ENCODE measurements around the gene CDH23. TPM values are rescaled to one million over a fixed set of nuclear protein-coding genes. Genes with fewer than 3 reads are reported as not detected.

The CDH23 gene
- total RNA-seq, 2 donors from 2014 or later, result 3.9 to 4.4 TPM

DNA sequence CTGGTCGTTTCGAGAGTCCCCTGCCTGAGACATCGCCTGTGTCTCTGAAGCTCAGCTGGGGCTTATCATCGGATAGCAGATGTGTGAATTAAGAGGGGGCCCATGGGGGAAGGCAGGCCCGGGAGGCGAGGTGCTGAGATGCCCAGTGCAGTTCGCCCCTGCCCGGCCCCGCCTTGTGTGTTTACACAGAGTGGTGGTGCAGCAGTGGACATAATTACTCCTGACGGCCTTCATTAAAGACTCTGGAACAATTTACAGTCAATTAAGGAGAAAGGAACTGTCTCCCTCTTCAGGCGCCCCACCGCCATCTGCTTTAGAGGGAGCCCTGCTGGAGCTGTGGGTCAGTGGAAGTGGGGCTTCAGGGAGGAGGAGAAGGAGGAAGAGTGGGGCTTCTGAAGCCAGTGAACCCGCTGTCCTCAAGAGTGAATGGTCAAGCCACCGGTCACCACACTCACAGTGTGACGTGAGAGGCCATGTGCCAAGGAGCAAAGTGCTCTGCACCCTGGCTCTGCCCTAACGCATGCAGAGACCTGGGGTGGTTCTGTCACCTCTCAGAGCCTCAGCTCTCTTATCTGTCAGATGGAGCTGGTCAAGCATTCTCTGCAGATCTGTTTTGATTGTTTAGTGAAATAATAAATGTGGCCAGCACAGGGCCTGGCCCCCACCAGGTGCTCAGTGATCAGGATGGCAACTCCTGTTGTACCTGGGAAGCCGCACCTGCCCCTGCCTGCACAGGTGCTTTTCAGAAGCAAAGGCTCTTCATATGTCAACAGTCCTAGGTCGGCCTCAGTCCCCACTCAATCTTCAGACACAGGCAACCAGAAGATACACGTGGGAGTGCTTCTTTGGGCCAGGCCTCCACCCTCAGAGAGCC is 65.6 kb downstream of the CDH23 start:
- TF ChIP-seq, protein P1, sequence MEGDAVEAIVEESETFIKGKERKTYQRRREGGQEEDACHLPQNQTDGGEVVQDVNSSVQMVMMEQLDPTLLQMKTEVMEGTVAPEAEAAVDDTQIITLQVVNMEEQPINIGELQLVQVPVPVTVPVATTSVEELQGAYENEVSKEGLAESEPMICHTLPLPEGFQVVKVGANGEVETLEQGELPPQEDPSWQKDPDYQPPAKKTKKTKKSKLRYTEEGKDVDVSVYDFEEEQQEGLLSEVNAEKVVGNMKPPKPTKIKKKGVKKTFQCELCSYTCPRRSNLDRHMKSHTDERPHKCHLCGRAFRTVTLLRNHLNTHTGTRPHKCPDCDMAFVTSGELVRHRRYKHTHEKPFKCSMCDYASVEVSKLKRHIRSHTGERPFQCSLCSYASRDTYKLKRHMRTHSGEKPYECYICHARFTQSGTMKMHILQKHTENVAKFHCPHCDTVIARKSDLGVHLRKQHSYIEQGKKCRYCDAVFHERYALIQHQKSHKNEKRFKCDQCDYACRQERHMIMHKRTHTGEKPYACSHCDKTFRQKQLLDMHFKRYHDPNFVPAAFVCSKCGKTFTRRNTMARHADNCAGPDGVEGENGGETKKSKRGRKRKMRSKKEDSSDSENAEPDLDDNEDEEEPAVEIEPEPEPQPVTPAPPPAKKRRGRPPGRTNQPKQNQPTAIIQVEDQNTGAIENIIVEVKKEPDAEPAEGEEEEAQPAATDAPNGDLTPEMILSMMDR (IDR thresholded peaks at IDR 0.05), result no peak
- Histone ChIP-seq H3K4me1 (no peaks in the 10 kb centered on the region), H3K27me3 (no peaks in the 10 kb centered on the region), H3K27ac (no peak overlapping the region), H3K4me3 (no peak overlapping the region), H3K36me3 (no peaks in the 10 kb centered on the region), H3K9me3 (no peaks in the 10 kb centered on the region)
- no peak for DNase-seq (ENCODE audit: low spot score)

DNA sequence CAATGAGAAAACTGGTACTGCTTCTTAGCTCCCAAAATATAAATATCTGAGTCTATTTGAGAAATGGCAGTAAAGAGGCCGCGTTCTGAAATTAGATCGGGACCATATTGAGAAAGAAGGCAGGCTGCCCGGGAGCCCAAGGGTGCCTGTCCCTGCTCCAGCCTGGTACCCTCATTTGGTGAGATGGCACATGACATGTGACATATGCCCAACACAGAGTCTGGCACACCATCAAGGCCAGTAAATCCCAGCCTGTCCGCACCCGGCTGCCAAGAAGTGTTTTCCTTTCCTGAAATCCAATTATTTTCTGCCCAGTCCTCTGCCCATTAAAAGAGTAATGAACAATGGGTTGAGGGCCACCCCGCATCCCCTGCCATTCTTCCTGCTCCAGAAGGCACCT is 66.4 kb downstream of the CDH23 start:
- H3K27me3 ChIP-seq, result no peaks in the 10 kb centered on the region
- no peaks in the 10 kb centered on the region for H3K9me3 ChIP-seq
- H3K4me3 ChIP-seq, result no peak overlapping the region
- DNase-seq (ENCODE audit: low spot score), result no peak
- no peak overlapping the region for H3K27ac ChIP-seq
- no peaks in the 10 kb centered on the region for H3K36me3 ChIP-seq
- TF ChIP-seq, protein P1 (IDR thresholded peaks at IDR 0.05), result no peak
- no peaks in the 10 kb centered on the region for H3K4me1 ChIP-seq

DNA sequence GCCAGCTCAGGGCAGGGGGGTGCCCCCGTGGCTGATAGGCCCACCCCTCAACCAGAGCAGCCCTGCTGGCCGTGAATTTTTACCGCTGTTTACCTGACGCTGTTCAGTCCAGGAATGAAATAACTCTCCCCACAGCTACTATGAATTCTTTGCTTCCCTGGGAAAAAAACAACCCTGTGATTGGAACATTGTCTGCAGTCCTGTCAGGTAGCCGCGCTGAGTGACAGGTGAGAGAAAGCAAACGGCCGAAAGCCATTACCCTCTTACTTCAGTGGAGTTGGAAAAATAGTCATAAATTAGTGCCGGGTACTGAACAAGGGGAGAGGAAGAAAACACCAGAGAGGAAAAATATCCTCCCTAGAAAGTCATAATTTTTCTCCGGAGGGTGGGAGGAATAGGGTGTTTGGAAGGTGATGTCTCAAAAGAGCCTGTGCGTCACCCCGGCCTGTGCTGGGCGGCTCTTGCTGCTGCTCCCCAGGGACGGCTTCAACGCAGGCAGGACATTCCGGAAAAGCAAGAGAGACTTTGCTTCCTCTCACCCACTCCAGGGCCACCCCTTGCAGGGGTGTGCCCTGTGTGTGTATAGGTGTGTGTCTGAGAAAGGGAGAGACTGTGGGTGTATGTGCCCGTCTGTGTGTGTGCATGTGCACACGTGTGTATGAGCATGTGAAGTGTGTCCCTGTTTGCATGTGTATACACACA is 69.0 kb downstream of the CDH23 start:
- Histone ChIP-seq H3K4me3 (no peak overlapping the region), H3K36me3 (no peaks in the 10 kb centered on the region), H3K4me1 (no peaks in the 10 kb centered on the region), H3K27ac (no peak overlapping the region), H3K9me3 (no peaks in the 10 kb centered on the region), H3K27me3 (no peaks in the 10 kb centered on the region)
- no peak for DNase-seq (ENCODE audit: low spot score)
- TF ChIP-seq, protein P1 (IDR thresholded peaks at IDR 0.05), result no peak

DNA sequence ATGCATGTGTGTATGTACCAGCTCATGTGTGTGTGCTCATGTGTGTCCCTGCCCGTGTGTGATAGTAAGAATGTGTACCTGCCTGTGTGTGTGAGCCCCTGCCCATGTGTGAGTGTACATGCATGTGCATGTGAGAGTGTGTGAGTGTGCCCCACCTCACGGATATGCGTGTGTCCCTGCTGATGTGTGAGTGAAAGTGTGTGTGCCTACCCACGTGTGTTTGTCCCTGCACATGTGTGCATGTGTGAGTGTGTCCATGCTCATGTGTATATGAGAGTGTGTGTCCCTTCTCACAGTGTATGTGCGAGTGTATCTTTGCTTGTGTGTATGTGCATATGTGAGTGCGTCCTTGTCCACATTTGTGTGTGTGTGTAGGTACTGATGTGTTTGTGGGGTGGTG is 69.6 kb downstream of the CDH23 start:
- TF ChIP-seq, protein P1 (IDR thresholded peaks at IDR 0.05), result no peak

DNA sequence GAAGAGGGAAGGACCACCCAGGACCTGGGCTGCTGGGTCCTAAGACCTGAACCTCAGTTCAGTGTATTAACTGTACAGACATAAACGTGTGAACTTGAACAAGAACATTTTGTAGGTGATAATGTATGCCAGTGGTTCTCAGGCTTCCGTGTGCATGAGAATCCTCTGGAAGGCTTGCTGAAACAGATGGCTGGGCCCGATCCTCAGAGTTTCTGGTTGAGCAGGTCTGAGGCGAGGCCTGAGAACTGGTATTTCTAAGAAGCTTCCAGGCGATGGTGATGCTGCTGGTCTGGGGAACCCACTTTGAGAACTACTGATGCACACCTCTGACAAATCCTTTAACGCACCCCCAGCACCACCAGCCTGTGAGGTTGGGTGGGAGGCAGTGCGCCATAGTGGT is 70.4 kb downstream of the CDH23 start:
- Histone ChIP-seq H3K27me3 (no peaks in the 10 kb centered on the region), H3K36me3 (no peaks in the 10 kb centered on the region), H3K4me1 (peaks cover 0 to 6% of the 10 kb centered on the region in 2 donors), H3K4me3 (no peak overlapping the region), H3K27ac (no peak overlapping the region), H3K9me3 (no peaks in the 10 kb centered on the region)
- no peak for DNase-seq (ENCODE audit: low spot score)
- TF ChIP-seq, protein P1 (IDR thresholded peaks at IDR 0.05), result no peak

More for the DNA sequence above, 69.6 kb downstream of the CDH23 start:
- Histone ChIP-seq H3K4me1 (no peaks in the 10 kb centered on the region), H3K4me3 (no peak overlapping the region), H3K27ac (no peak overlapping the region), H3K36me3 (no peaks in the 10 kb centered on the region), H3K27me3 (no peaks in the 10 kb centered on the region), H3K9me3 (no peaks in the 10 kb centered on the region)
- DNase-seq (ENCODE audit: low spot score), result no peak

Data from right atrium auricular region (tissue), 2 donors.